ENCODE data around the gene RAB30.

RAB30 gene

DNA sequence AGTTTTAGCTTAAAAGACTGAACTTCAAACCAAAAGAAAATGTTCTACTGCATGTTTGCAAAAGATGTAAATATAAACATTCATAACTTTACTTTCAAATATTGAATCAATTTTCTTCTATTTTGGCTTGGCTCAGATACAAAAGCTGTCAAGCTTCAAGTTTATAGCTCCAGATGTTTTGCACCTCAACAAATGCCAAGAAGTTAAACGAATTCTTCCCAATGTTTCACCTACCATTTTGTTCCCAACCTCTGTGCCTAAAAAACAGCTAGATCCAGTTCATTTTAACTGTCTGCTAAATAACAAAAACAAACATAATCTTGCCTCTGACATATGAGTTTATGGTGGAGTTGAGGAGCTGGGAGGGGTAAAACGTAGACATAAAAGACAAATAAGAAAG lies 76.5 kb downstream of the RAB30 start:
- Mint-ChIP-seq H3K27me3 (no peaks in the 10 kb centered on the region), H3K4me1 (peaks cover 47% of the 10 kb centered on the region), H3K27ac (no peak overlapping the region), H3K9me3 (no peaks in the 10 kb centered on the region), H3K36me3 (peaks cover 18% of the 10 kb centered on the region), H3K4me3 (no peak overlapping the region)

DNA sequence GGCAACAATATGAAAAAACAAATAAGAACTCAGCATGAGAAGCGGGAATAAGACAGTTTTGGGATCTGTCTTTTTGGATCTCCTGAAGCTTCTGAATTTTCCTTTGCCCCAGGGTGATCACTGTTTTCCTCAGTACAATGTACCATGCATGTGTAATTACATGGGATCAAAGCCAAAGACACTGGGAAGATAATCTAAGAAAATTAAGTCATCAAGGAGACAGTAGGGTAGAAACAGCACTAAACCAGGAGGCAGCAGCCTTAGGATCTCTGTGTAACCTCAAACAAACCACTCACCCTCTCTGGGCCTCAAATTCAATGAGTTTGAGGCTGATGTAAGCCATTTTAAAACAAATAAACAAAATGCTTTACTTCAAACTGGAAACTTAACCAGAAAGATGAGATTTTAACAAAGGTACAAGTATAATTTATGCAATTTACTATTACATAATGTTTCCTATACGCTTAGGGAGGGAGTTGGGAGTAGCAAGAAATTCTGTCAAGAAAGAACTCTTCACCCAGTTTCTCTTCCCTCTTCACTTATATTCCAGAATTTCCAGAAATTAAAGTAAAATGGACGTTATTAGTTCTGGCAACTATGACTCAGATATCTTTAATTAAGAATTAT lies 77.0 kb downstream of the RAB30 start:
- H3K27me3 Mint-ChIP-seq, result no peaks in the 10 kb centered on the region
- peaks cover 47% of the 10 kb centered on the region for H3K4me1 Mint-ChIP-seq
- peaks cover 17% of the 10 kb centered on the region for H3K36me3 Mint-ChIP-seq
- H3K4me3 Mint-ChIP-seq, result no peak overlapping the region
- no peak overlapping the region for H3K27ac Mint-ChIP-seq
- no peaks in the 10 kb centered on the region for H3K9me3 Mint-ChIP-seq

DNA sequence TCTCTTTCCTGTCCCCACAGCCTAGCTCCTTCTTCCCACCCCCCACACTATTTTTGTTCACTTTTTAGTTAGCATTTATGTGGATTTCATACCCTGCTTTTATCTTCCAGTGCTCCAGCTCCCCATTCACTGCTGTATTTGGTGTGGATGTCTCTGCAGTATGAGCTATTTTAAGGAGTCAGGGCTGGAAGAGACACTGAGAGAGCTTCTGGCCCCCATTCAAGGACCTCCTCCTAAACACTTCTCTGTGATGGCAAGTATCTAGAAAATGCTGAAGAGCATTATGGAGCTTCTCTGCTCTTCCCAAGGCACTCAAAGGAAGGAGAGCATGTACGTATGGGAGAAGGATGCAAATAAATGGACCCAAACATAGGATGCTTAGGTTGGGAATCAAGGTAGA lies 79.5 kb downstream of the RAB30 start:
- H3K4me3 Mint-ChIP-seq, result no peak overlapping the region
- H3K27me3 Mint-ChIP-seq, result no peaks in the 10 kb centered on the region
- H3K9me3 Mint-ChIP-seq, result no peaks in the 10 kb centered on the region
- H3K27ac Mint-ChIP-seq, result no peak overlapping the region
- H3K4me1 Mint-ChIP-seq, result peaks cover 51% of the 10 kb centered on the region
- H3K36me3 Mint-ChIP-seq, result peaks cover 17% of the 10 kb centered on the region

DNA sequence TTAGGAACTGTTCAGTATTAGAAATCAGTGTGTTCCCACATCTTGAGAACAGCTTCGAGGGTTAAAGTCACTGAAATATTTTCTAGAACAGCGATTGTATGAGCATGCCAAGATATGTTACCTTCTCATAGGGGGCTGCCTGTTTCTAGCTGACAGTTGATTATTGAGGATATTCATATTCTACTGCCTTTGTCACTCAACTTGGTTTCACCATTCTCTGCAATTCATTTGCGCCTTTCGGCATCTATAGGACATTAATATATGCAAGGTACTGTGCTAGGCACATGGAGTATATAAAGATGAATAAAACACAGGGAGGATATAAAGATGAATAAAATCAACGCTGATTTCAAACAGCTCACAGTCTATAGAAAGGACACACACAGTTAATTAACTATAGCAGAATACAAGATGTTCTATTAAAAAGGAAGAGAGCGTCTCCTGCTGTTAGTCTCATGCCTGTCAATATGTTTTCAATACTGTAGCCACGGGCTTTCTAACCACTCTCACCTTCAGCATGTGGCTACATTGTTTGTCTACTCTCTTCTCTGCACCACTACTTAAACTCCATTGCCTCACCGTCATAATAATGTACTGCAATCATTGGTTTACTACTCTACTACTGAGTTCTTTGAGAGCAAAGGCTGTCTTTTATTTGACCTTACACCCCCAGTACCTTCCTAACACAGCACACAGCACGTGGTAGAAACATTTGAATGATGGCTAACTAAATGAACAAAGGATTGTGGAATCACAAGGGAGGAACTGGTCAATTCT lies 81.9 kb downstream of the RAB30 start:
- H3K4me1 Mint-ChIP-seq, result peaks cover 38% of the 10 kb centered on the region
- peak overlapping the region; percentile 5 for H3K27ac Mint-ChIP-seq
- H3K36me3 Mint-ChIP-seq, result peaks cover 15% of the 10 kb centered on the region
- H3K4me3 Mint-ChIP-seq, result no peak overlapping the region
- no peaks in the 10 kb centered on the region for H3K9me3 Mint-ChIP-seq
- no peaks in the 10 kb centered on the region for H3K27me3 Mint-ChIP-seq

GRCh38 chr11:82988936-82989627 lies 82.6 kb downstream of the RAB30 start:
- Mint-ChIP-seq H3K4me1 (peaks cover 30% of the 10 kb centered on the region), H3K36me3 (peaks cover 16% of the 10 kb centered on the region), H3K9me3 (no peaks in the 10 kb centered on the region), H3K27me3 (no peaks in the 10 kb centered on the region), H3K4me3 (no peak overlapping the region), H3K27ac (no peak overlapping the region)

GRCh38 chr11:82987997-82988396 lies 83.7 kb downstream of the RAB30 start:
- H3K9me3 Mint-ChIP-seq, result no peaks in the 10 kb centered on the region
- H3K27ac Mint-ChIP-seq, result no peak overlapping the region
- H3K4me1 Mint-ChIP-seq, result peaks cover 24% of the 10 kb centered on the region
- peaks cover 7% of the 10 kb centered on the region for H3K36me3 Mint-ChIP-seq
- no peaks in the 10 kb centered on the region for H3K27me3 Mint-ChIP-seq
- H3K4me3 Mint-ChIP-seq, result no peak overlapping the region

GRCh38 chr11:82986446-82986845 lies 85.3 kb downstream of the RAB30 start:
- H3K4me3 Mint-ChIP-seq, result no peak overlapping the region
- no peak overlapping the region for H3K27ac Mint-ChIP-seq
- H3K4me1 Mint-ChIP-seq, result peaks cover 21% of the 10 kb centered on the region
- no peaks in the 10 kb centered on the region for H3K27me3 Mint-ChIP-seq
- H3K9me3 Mint-ChIP-seq, result no peaks in the 10 kb centered on the region
- peaks cover 13% of the 10 kb centered on the region for H3K36me3 Mint-ChIP-seq

DNA sequence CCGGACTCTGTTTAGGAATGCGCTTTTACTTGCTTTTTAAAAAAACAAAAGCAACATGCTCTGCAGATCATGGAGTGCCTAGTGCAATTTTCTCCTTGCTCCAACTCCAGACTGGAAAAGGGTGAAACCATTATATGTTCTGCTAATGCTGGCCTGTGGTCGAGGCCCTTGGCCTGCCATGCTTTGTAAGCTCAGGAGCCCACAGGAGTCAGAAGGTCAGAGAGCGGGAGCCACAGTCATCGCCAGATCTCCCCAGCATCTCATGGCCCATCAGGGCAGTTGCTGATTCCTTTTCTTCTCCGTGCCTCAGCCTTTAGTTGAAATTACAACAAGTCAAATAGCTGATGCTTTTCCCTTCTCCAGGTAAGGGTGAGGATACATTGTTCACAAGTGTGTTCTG lies 89.8 kb downstream of the RAB30 start:
- Mint-ChIP-seq H3K4me3 (no peak overlapping the region), H3K4me1 (peaks cover 36% of the 10 kb centered on the region), H3K27me3 (no peaks in the 10 kb centered on the region), H3K27ac (no peak overlapping the region), H3K36me3 (peaks cover 20% of the 10 kb centered on the region), H3K9me3 (peaks cover 6% of the 10 kb centered on the region)

GRCh38 chr11:82980947-82981346 lies 90.8 kb downstream of the RAB30 start:
- Mint-ChIP-seq H3K36me3 (peaks cover 23% of the 10 kb centered on the region), H3K4me1 (peaks cover 43% of the 10 kb centered on the region), H3K9me3 (peaks cover 6% of the 10 kb centered on the region), H3K27me3 (no peaks in the 10 kb centered on the region), H3K4me3 (no peak overlapping the region), H3K27ac (no peak overlapping the region)

DNA sequence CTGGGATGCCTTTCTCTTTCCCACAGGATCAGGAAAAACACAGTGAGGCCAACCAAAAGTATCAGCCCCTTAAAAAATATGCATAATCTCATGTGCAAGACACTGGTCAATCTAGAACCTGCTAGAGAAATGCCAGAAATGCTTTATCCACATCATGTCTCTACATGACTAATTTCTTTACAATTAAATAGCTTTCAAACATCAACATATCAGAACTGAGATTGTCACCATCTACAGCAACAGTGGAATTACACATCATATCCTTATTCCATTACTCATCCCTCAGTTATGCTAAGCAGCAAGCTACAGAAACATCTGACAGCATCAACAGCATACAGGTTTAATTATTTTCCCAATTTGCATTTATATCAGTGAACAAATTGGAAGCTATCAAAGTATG lies 91.4 kb downstream of the RAB30 start:
- Mint-ChIP-seq H3K4me3 (no peak overlapping the region), H3K27me3 (no peaks in the 10 kb centered on the region), H3K36me3 (peaks cover 23% of the 10 kb centered on the region), H3K27ac (peak overlapping the region; percentile 36), H3K9me3 (peaks cover 6% of the 10 kb centered on the region), H3K4me1 (peaks cover 50% of the 10 kb centered on the region)

DNA sequence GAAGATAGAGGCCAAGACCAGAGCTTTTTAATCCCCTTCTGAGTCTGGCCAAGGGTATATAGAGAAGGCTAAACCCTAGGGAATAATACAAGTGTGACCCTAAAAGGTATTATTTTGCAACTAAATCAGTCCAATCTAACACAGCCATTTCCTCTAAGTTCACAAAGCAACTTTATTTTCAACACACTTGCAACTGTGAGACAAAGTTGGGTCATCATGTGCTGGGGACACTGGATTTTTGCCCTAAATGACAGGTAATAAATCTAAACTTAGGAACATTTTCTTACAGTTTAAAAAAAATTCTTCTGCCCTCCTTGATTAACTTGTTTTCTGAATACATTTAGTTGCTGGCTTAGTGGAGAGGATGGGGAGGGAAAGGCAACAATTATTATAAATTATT lies 91.9 kb downstream of the RAB30 start:
- peaks cover 6% of the 10 kb centered on the region for H3K9me3 Mint-ChIP-seq
- H3K4me1 Mint-ChIP-seq, result peaks cover 52% of the 10 kb centered on the region
- no peak overlapping the region for H3K4me3 Mint-ChIP-seq
- H3K36me3 Mint-ChIP-seq, result peaks cover 23% of the 10 kb centered on the region
- H3K27ac Mint-ChIP-seq, result no peak overlapping the region
- no peaks in the 10 kb centered on the region for H3K27me3 Mint-ChIP-seq

GRCh38 chr11:82978422-82979099 lies 93.1 kb downstream of the RAB30 start:
- peaks cover 6% of the 10 kb centered on the region for H3K9me3 Mint-ChIP-seq
- H3K4me3 Mint-ChIP-seq, result peak overlapping the region; percentile 57
- H3K36me3 Mint-ChIP-seq, result peaks cover 18% of the 10 kb centered on the region
- peak overlapping the region; percentile 73 for H3K27ac Mint-ChIP-seq
- H3K27me3 Mint-ChIP-seq, result no peaks in the 10 kb centered on the region
- peaks cover 58% of the 10 kb centered on the region for H3K4me1 Mint-ChIP-seq

DNA sequence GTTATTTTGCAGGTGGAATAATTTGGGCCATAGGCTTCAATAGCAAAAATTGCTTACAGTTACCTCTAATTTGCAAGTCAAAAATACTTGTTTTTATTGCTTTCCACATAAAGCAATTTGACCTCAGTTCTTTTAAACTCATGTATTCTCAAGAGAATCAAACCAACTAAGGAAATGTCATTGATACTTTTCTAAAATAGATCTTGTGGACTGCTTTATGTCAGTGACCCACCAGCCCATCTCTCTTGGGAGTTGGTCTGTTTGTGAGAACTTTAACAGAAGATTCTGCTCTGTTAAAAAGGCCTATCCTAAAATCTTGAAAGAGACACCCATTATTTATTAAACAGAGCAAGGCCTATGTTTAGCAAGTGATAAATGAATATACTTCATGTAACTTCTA lies 94.9 kb downstream of the RAB30 start:
- H3K4me1 Mint-ChIP-seq, result peaks cover 71% of the 10 kb centered on the region
- H3K4me3 Mint-ChIP-seq, result no peak overlapping the region
- no peak overlapping the region for H3K27ac Mint-ChIP-seq
- peaks cover 13% of the 10 kb centered on the region for H3K36me3 Mint-ChIP-seq
- peaks cover 6% of the 10 kb centered on the region for H3K9me3 Mint-ChIP-seq
- no peaks in the 10 kb centered on the region for H3K27me3 Mint-ChIP-seq

DNA sequence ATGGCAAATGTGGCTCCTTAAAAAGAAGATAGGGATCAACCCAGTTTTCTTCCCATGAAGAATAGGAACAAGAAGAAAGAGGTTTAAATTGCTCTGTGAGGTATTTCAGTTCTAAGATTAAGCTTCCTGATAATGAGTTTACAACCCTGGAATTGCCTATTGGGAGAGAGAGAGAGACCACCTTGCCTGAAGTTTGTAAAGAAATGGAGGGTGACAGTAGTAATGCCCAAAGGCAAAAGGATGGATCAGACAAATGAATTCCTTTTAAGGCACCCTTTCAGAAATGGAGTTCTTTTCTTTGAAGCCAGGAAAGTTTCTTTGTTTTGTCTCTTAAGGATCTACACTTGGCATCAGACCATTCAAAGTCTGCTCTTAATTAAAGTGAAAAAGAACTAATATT lies 95.8 kb downstream of the RAB30 start:
- peaks cover 6% of the 10 kb centered on the region for H3K9me3 Mint-ChIP-seq

GRCh38 chr11:82974851-82975250 lies 96.8 kb downstream of the RAB30 start:
- H3K36me3 Mint-ChIP-seq, result peaks cover 10% of the 10 kb centered on the region
- no peaks in the 10 kb centered on the region for H3K27me3 Mint-ChIP-seq
- H3K4me1 Mint-ChIP-seq, result peaks cover 72% of the 10 kb centered on the region
- no peak overlapping the region for H3K4me3 Mint-ChIP-seq
- peak overlapping the region; percentile 62 for H3K27ac Mint-ChIP-seq
- H3K9me3 Mint-ChIP-seq, result peaks cover 6% of the 10 kb centered on the region

More for the DNA sequence above, 95.8 kb downstream of the RAB30 start:
- peaks cover 75% of the 10 kb centered on the region for H3K4me1 Mint-ChIP-seq
- peaks cover 10% of the 10 kb centered on the region for H3K36me3 Mint-ChIP-seq
- H3K4me3 Mint-ChIP-seq, result no peak overlapping the region
- no peaks in the 10 kb centered on the region for H3K27me3 Mint-ChIP-seq
- H3K27ac Mint-ChIP-seq, result no peak overlapping the region
